NCI-H2196 (cell line): Measurements from ENCODE around the gene DYNLL1.
A peak's percentile ranks its signal among the peaks of the same experiment; 100 is the strongest.
"Not testable (repeated sequence)": the region's sequence is repeated elsewhere in the genome, so short reads cannot be mapped to it uniquely, and the experiment has no call there.

ENCODE experiments used
- DNase-seq: peaks from one replicate; lab custom pipeline; 2025; ENCODE audit not compliant: unreplicated experiment; lab: John Stamatoyannopoulos, UW

The DYNLL1 gene

GRCh38 chr12:120473807-120474615, 21.9 kb upstream of the DYNLL1 start:
- no peak for DNase-seq

GRCh38 chr12:120474616-120474960, 21.3 kb upstream of the DYNLL1 start:
- DNase-seq: peak; percentile 23

- DNase-seq: no peak
Observed at GRCh38 chr12:120475643-120476042, 20.3 kb upstream of the DYNLL1 start.

- no peak for DNase-seq
Observed at GRCh38 chr12:120479458-120479857, 16.5 kb upstream of the DYNLL1 start.

GRCh38 chr12:120480211-120480610, 15.7 kb upstream of the DYNLL1 start:
- DNase-seq: no peak

- DNase-seq: no peak
Observed at GRCh38 chr12:120481022-120481767, 14.7 kb upstream of the DYNLL1 start.

- no peak for DNase-seq
Observed at GRCh38 chr12:120483621-120484020, 12.3 kb upstream of the DYNLL1 start.

GRCh38 chr12:120485961-120486881, 9.7 kb upstream of the DYNLL1 start:
- no peak for DNase-seq

- not testable (repeated sequence) for DNase-seq
Observed at GRCh38 chr12:120487552-120487951, 8.4 kb upstream of the DYNLL1 start.

GRCh38 chr12:120488057-120488640, 7.8 kb upstream of the DYNLL1 start:
- DNase-seq: no peak

- DNase-seq: no peak
Observed at GRCh38 chr12:120489018-120489417, 6.9 kb upstream of the DYNLL1 start.

- DNase-seq: no peak
Observed at GRCh38 chr12:120490325-120490724, 5.6 kb upstream of the DYNLL1 start.

- DNase-seq: no peak
Observed at GRCh38 chr12:120490833-120491512, 4.9 kb upstream of the DYNLL1 start.

GRCh38 chr12:120495186-120495730, 655 bp upstream of the DYNLL1 start:
- no peak for DNase-seq

GRCh38 chr12:120496413-120497340, 764 bp downstream of the DYNLL1 start:
- no peak for DNase-seq

GRCh38 chr12:120497524-120498150, 1.7 kb downstream of the DYNLL1 start:
- no peak for DNase-seq

- DNase-seq: no peak
Observed at GRCh38 chr12:120498870-120499515, 3.1 kb downstream of the DYNLL1 start.

- no peak for DNase-seq
Observed at GRCh38 chr12:120500581-120500980, 4.7 kb downstream of the DYNLL1 start.
